HG02884 (cell line): ENCODE data around the gene MTNR1A.
"Not testable (repeated sequence)": the region's sequence is repeated elsewhere in the genome, so short reads cannot be mapped to it uniquely, and the experiment has no call there.

ENCODE experiments used
- ATAC-seq: cut with Tn5 transposase; IDR thresholded peaks from one replicate; pipeline ENCODE4 v1.9.1; 2021; ENCODE audit warnings: mild to moderate bottlenecking, moderate library complexity; ENCODE audit not compliant: unreplicated experiment

The MTNR1A gene

GRCh38 chr4:186563761-186564160 lies 8.4 kb upstream of the MTNR1A start:
- no peak for ATAC-seq

GRCh38 chr4:186561748-186562147 lies 6.4 kb upstream of the MTNR1A start:
- no peak for ATAC-seq

GRCh38 chr4:186560647-186561046 lies 5.3 kb upstream of the MTNR1A start:
- ATAC-seq: no peak

GRCh38 chr4:186557486-186557885 lies 2.1 kb upstream of the MTNR1A start:
- no peak for ATAC-seq

- no peak for ATAC-seq
Observed at GRCh38 chr4:186557061-186557460, 1.7 kb upstream of the MTNR1A start.

- no peak for ATAC-seq
Observed at GRCh38 chr4:186554539-186554913, 841 bp downstream of the MTNR1A start.

- no peak for ATAC-seq
Observed at GRCh38 chr4:186553717-186554116, 1.6 kb downstream of the MTNR1A start.

- no peak for ATAC-seq
Observed at GRCh38 chr4:186551849-186552248, 3.5 kb downstream of the MTNR1A start.

- no peak for ATAC-seq
Observed at GRCh38 chr4:186545436-186545835, 9.9 kb downstream of the MTNR1A start.

GRCh38 chr4:186543206-186543605 lies 12.2 kb downstream of the MTNR1A start:
- ATAC-seq: no peak

GRCh38 chr4:186541801-186542200 lies 13.6 kb downstream of the MTNR1A start:
- ATAC-seq: no peak

GRCh38 chr4:186537843-186538521 lies 17.4 kb downstream of the MTNR1A start:
- ATAC-seq: no peak

GRCh38 chr4:186536285-186536684 lies 19.1 kb downstream of the MTNR1A start:
- no peak for ATAC-seq

- no peak for ATAC-seq
Observed at GRCh38 chr4:186534056-186534455, 21.3 kb downstream of the MTNR1A start.

- not testable (repeated sequence) for ATAC-seq
Observed at GRCh38 chr4:186523927-186524326, 31.4 kb downstream of the MTNR1A start.

GRCh38 chr4:186516287-186516686 lies 39.1 kb downstream of the MTNR1A start:
- no peak for ATAC-seq

GRCh38 chr4:186514271-186514950 lies 41.0 kb downstream of the MTNR1A start:
- ATAC-seq: no peak

- ATAC-seq: not testable (repeated sequence)
Observed at GRCh38 chr4:186504771-186505170, 50.6 kb downstream of the MTNR1A start.

GRCh38 chr4:186502231-186502630 lies 53.1 kb downstream of the MTNR1A start:
- ATAC-seq: no peak

GRCh38 chr4:186501554-186501953 lies 53.8 kb downstream of the MTNR1A start:
- no peak for ATAC-seq

- no peak for ATAC-seq
Observed at GRCh38 chr4:186500721-186501304, 54.6 kb downstream of the MTNR1A start.

GRCh38 chr4:186499467-186499866 lies 55.9 kb downstream of the MTNR1A start:
- ATAC-seq: no peak
